ENCODE measurements around the gene VIPAS39.

Gene VIPAS39

DNA sequence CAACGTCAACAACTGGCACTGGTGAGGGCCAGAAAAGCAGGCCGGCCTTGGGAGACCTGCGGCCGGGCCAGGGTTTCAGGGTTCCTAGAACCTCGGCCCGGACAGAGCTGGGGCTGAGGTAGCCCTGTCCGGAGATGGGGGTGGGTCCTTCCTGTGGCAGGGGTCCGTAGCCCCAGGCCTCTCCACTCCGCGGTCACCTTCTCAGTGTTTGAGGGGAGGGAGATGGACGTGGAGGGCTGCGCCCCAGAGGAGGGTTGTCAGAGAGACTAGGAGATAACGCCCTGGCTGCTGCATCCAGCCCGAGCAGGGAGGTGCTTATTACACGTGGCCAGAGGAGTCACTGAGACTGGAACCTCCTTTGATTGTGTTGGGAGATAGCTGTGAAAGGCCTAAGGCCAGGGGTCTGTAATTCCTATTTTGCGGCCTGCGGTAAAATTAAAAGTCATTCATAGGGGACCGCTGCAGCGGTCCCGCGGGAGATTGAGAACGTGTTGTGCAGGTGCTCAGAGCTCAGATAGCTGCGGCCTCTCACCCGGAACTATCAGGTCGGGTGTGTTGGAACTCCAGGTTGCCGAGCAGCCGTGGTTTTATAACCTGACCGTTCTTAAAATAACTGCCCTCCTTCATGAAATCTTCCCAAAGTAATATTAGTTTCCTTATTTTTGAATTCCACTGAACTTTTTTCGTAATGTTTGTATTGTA lies 999 bp upstream of the VIPAS39 start:
- TF ChIP-seq, protein P1, sequence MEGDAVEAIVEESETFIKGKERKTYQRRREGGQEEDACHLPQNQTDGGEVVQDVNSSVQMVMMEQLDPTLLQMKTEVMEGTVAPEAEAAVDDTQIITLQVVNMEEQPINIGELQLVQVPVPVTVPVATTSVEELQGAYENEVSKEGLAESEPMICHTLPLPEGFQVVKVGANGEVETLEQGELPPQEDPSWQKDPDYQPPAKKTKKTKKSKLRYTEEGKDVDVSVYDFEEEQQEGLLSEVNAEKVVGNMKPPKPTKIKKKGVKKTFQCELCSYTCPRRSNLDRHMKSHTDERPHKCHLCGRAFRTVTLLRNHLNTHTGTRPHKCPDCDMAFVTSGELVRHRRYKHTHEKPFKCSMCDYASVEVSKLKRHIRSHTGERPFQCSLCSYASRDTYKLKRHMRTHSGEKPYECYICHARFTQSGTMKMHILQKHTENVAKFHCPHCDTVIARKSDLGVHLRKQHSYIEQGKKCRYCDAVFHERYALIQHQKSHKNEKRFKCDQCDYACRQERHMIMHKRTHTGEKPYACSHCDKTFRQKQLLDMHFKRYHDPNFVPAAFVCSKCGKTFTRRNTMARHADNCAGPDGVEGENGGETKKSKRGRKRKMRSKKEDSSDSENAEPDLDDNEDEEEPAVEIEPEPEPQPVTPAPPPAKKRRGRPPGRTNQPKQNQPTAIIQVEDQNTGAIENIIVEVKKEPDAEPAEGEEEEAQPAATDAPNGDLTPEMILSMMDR (IDR thresholded peaks at IDR 0.05; ENCODE audit: low read depth, low read length), result no peak
- peak; percentile 9 for DNase-seq (ENCODE audit: low read depth, low spot score)
- in situ Hi-C loops (cut with HindIII; ENCODE audit: low sequenced_read_pairs), result no loop called here
- H3K4me3 ChIP-seq (ENCODE audit: low read depth, low read length), result peak overlapping the region; percentile 99

DNA sequence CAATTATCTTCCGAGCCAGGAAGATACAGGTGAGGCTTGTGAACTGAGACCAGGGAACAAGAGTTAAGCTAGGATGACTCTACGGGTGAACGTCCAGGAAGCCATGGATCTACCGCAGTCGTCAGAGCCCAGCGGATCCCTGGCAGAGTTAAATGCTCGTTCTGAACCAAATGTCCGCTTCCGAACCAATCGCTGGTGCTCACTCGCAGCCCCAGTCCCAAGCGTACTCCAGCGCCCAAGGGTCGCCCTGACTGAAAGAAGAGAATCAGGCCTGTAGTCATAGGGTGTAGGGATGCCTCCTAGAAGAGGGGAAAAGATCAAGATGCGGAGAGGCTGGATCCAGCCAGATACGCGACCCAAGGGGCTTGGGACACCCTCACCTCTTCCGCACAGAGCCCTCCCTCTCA lies 283 bp downstream of the VIPAS39 start:
- in situ Hi-C loops (cut with HindIII; ENCODE audit: low sequenced_read_pairs), result no loop called here
- TF ChIP-seq, protein P1 (IDR thresholded peaks at IDR 0.05; ENCODE audit: low read depth, low read length), result no peak
- peak overlapping the region; percentile 99 for H3K4me3 ChIP-seq (ENCODE audit: low read depth, low read length)
- no peak for DNase-seq (ENCODE audit: low read depth, low spot score)

DNA sequence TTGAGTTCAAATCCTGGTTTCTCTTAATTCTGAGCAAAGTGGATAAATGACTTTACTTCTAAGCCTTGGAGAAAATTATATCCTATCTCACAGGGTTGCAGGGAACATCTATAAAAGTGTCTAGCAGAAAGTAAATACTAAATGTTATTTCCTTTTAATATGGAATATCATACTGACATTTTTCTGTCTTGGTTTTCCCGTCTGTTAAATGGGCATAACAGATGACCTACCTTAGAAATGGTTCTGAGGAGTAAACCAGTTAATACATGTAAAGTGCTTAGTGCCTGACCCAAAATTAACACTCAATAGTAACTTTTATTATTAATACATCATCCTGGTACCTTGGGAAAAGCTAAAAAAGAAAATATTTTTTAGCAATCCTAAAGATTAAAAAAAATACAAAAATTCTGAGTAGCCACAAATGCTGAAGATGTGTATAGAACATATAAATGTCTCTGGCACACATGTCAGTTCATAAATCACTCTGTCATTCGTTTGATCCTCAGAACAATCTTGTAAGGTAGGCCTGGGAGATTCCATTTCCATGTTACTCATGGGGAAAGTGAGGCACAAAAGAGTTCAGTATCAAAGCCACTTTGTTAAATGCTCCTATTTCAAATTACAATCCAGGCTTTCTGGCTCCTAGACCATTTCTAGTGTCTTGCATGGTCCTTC lies 1.3 kb downstream of the VIPAS39 start:
- in situ Hi-C loops (cut with HindIII; ENCODE audit: low sequenced_read_pairs), result no loop called here
- DNase-seq (ENCODE audit: low read depth, low spot score), result no peak
- TF ChIP-seq, protein P1 (IDR thresholded peaks at IDR 0.05; ENCODE audit: low read depth, low read length), result no peak
- H3K4me3 ChIP-seq (ENCODE audit: low read depth, low read length), result no peak overlapping the region

DNA sequence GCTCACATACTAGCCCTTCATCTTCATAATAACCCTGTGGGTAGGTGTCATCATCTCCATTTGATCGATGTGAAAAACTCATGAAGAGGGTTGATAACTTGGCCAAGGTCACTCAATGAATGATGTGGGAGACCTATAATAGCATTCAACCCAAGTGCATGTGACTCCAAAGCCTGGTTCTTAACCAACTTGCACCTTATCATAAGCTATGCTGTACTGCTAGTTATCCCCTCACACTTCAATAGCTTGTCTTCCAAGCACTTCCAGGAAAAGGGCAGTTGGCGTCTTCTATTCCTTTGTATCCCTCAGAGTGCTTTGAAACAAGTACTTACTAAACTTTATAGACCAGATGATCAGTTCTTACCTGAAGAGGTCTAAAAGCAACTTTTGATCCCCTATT lies 15.2 kb downstream of the VIPAS39 start:
- DNase-seq (ENCODE audit: low read depth, low spot score), result no peak
- TF ChIP-seq, protein P1 (IDR thresholded peaks at IDR 0.05; ENCODE audit: low read depth, low read length), result no peak
- H3K4me3 ChIP-seq (ENCODE audit: low read depth, low read length), result no peak overlapping the region
- in situ Hi-C loops (cut with HindIII; ENCODE audit: low sequenced_read_pairs), result no loop called here

DNA sequence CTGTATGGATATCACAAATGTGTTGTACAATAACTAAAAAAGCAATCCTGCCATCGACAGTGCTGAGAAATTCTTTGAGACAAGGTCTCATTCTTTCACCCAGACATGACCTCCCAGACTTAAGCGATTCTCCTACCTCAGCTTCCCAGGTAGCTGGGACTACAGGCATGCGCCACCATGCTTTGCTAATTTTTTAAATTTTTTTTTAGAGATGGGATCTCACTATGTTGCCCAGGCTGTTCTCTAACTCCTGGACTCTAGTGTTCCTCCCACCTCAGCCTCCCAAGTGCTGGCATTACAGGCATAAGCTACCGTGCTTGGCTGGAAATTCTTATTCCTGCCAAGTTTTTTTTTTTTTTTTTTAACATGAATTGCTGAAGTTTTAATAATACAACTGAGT lies 17.5 kb downstream of the VIPAS39 start:
- in situ Hi-C loops (cut with HindIII; ENCODE audit: low sequenced_read_pairs), result no loop called here
- DNase-seq (ENCODE audit: low read depth, low spot score), result no peak
- no peak overlapping the region for H3K4me3 ChIP-seq (ENCODE audit: low read depth, low read length)

DNA sequence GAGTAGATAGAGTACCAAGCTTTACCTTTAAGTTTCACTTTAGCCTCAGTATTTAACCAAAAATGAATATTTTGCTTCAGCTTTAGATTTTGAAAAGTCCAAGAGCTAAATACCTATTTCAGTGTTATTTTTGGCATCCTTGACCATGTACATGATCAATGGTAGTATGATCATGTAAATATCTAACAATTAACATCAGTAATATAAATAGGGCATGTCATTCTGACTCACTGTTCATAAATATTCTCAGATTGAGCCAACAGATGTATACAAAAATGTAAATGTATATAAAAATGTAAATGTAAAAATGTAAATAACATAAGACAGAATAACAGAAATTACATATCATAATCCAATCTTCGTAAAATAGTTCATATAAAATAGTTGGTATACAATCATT lies 18.8 kb downstream of the VIPAS39 start:
- in situ Hi-C loops (cut with HindIII; ENCODE audit: low sequenced_read_pairs), result no loop called here
- DNase-seq (ENCODE audit: low read depth, low spot score), result no peak
- TF ChIP-seq, protein P1 (IDR thresholded peaks at IDR 0.05; ENCODE audit: low read depth, low read length), result no peak
- no peak overlapping the region for H3K4me3 ChIP-seq (ENCODE audit: low read depth, low read length)

More for the DNA sequence above, 17.5 kb downstream of the VIPAS39 start:
- TF ChIP-seq, protein P1 (IDR thresholded peaks at IDR 0.05; ENCODE audit: low read depth, low read length), result no peak

Measured in astrocyte of the spinal cord (primary cell).